Prostate gland (tissue), 2 donors: ENCODE data around the gene ACTG1. TPM values are rescaled to one million over a fixed set of nuclear protein-coding genes. Genes with fewer than 3 reads are reported as not detected.

Source experiments
- DNase-seq: peaks from one replicate; pipeline ENCODE4 v3.0.0-alpha.2; 2019; ENCODE audit warnings: low spot score
- H3K27ac ChIP-seq, 2 donors: fragments of 200-600 bp; sonication (generic); 2 replicates each; pipeline ENCODE4 v1.5.1; 2017 to 2019
- H3K27me3 ChIP-seq: fragments of 200-600 bp; sonication (generic); replicated peaks from 2 replicates; pipeline ENCODE4 v1.5.1; 2019; ENCODE audit not compliant: insufficient read depth
- H3K36me3 ChIP-seq, 2 donors: fragments of 200-600 bp; sonication (generic); 1 replicate in 1 of 2; 2 replicates in 1 of 2; pipeline versions ENCODE4 v1.5.1 to v1.8.1; 2017 to 2019
- H3K4me1 ChIP-seq: fragments of 200-600 bp; sonication (generic); replicated peaks from 2 replicates; pipeline ENCODE4 v1.5.1; 2019
- H3K4me3 ChIP-seq, 2 donors: fragments of 200-600 bp; sonication (generic); 2 replicates each; pipeline ENCODE4 v1.5.1; 2017 to 2019
- H3K9me3 ChIP-seq: fragments of 200-600 bp; sonication (generic); 2 replicates; pipeline ENCODE4 v1.5.1; 2017
- POLR2A ChIP-seq: fragments of 450-650 bp; IDR thresholded peaks from one replicate; pipeline ENCODE4 v1.6.1; 2016; ENCODE audit warnings: antibody characterized with exemption, mild to moderate bottlenecking
- POLR2AphosphoS5 ChIP-seq: sonication (generic); formaldehyde crosslinking; IDR thresholded peaks from one replicate; pipeline ENCODE4 v1.6.1; 2017; ENCODE audit warnings: antibody characterized with exemption
- WGBS: methylation state at CpG from one replicate; pipeline ENCODE4 v1.1.5; 2018; 5-methylcytosine and 5-hydroxymethylcytosine counted together
- intact Hi-C: fragments of 100-400 bp; cut with DNase I; formaldehyde crosslinking; loops from one replicate; pipeline ENCODE4 v1.14.2; 2022
- total RNA-seq, 2 donors: library from RNA; depleted of rRNA; stranded (reverse); fragments of >200 nt; gene quantifications; one replicate each; pipeline ENCODE4 v1.1.0, GENCODE V29; 2016
- TF ChIP-seq, protein P1 (sequence below), 4 experiments: fragments of 200-600 bp in 2 of 4; fragments of 450-650 bp in 2 of 4; sonication (generic) in 2 of 4; IDR thresholded peaks; 1 replicate in 3 of 4; 2 replicates in 1 of 4; pipeline ENCODE4 v1.5.1; 2016 to 2019; ENCODE audit warnings: antibody characterized with exemption in 4 of 4, mild to moderate bottlenecking in 2 of 4, moderate library complexity in 2 of 4

ACTG1 gene
- total RNA-seq, 2 donors from 2014 or later: 2,438 to 3,181 TPM

DNA sequence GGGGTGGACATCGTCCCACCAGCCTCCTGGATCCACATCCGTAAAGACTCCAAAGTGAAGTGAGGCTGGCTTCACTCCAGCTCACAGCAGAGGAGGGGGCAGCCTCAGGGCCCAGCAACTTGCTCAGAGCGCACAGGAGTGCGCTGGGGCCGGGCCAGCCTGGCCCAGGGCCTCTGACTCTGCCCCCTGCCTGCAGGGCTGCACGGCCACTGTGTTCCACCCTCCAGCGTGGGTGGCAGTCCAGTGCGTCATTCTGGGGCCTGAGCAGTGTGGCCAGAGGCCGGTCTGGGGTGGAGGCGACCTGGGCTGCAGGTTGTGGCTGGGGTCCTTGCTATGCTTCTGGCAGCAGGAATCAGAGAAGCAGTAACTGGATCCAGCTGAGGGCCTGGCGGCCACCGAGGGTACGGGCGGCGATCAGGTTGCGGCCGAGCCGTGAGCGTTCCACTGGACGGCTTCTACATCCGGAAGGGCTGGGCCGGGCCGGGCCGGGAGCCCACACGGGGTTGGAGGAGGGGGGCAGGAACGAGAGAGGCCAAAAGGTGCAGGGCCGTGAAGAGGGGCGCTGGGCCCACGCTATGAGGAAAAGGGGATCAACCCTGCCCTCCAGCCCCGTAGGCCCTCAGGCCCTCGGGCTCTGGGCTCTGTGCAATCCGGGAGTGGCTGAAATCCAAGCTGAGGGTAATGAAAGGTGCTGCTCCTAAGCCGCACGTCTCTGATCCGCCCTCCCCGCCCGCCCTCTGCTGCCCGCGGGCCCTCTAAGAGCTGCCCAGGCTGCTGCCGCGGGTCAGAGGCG is 15.2 kb upstream of the ACTG1 start, which contains the start of gene FSCN2:
Gene FSCN2, plus strand, starts transcription at position 787 of the 793 bp plus-strand sequence. CDS start 155 bp downstream, outside the sequence.
- H3K36me3 ChIP-seq: no peaks in the 10 kb centered on the region
- H3K27ac ChIP-seq: no peak within 1 kb of the TSS
- no peaks in the 10 kb centered on the region for H3K9me3 ChIP-seq
- no peaks in the 10 kb centered on the region for H3K4me1 ChIP-seq
- intact Hi-C loops: no loop called here
- H3K27me3 ChIP-seq: no peaks in the 10 kb centered on the region
- TF ChIP-seq, protein P1, sequence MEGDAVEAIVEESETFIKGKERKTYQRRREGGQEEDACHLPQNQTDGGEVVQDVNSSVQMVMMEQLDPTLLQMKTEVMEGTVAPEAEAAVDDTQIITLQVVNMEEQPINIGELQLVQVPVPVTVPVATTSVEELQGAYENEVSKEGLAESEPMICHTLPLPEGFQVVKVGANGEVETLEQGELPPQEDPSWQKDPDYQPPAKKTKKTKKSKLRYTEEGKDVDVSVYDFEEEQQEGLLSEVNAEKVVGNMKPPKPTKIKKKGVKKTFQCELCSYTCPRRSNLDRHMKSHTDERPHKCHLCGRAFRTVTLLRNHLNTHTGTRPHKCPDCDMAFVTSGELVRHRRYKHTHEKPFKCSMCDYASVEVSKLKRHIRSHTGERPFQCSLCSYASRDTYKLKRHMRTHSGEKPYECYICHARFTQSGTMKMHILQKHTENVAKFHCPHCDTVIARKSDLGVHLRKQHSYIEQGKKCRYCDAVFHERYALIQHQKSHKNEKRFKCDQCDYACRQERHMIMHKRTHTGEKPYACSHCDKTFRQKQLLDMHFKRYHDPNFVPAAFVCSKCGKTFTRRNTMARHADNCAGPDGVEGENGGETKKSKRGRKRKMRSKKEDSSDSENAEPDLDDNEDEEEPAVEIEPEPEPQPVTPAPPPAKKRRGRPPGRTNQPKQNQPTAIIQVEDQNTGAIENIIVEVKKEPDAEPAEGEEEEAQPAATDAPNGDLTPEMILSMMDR (IDR thresholded peaks at IDR 0.05): peak in 2 of 4 experiments; percentile 14 to 16
- TF ChIP-seq POLR2A (no peak), POLR2AphosphoS5 (no peak)
- no peak within 1 kb of the TSS for H3K4me3 ChIP-seq
- no peak for DNase-seq
- 27% methylated on average over 30 of the region's 42 CpGs for WGBS

DNA sequence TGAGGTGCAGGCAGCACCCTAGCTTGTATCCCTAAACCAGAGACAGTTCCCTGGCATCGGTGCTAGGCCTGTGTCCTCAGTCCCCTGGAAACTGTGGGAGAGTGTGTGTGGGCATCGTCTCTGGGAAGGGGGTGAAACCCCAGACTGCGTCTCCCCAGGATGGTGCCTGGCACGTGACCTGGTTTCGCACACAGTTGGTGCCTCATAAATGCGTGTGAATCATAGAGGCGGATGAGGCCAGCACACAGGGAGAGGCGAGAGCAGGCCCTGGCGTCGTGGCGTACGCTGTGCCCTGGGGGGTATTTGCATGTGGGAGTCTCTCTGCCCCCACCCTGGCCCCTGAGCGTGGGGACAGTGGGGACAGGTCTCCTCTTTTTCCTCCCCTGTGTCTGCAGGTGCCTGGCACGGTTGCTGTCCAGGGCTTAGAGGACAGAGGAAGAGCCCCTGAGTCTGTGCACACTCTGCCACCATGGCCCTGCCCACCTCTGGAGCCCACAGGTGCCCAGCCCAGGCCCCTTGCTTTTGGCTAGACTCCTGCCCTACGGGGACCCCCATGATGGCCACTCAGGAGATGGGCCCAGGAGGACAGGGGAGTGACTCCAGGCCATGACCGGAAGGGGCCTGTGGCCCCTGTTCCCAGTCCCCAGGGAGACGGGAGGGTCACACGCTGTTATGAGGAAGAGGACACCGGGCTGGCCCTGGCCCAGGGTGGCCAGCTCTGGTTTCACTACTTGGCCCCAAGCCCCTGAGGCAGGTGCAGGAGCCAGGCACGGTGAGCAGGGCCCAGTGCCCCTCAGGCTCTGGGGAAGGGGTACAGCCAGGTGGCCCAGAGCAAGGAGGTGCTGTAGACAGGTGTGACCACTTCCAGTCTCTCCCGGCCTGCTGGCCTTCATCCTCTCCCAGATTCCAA is 14.3 kb upstream of the ACTG1 start:
- no peaks in the 10 kb centered on the region for H3K9me3 ChIP-seq
- intact Hi-C loops: no loop called here

DNA sequence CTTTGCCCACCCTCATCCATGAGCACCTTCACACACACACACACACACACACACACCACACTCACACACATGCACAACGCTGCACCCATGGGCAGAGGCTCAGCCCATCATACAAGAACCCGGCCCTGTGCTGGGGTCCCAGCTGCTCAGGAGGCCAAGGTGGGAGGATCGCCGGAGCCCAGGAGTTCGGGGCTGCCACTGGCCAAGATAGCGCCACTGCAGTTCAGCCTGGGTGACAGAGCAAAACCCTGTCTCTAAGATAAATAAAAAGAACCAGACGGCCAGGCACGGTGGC is 12.2 kb upstream of the ACTG1 start:
- Histone ChIP-seq H3K4me3 (no peak overlapping the region), H3K9me3 (no peaks in the 10 kb centered on the region), H3K36me3 (no peaks in the 10 kb centered on the region), H3K27me3 (no peaks in the 10 kb centered on the region), H3K4me1 (peaks cover under 1% of the 10 kb centered on the region), H3K27ac (no peak overlapping the region)
- TF ChIP-seq, protein P1 (IDR thresholded peaks at IDR 0.05): no peak
- DNase-seq: no peak
- WGBS: 80% methylated on average over 8 of the region's 8 CpGs
- intact Hi-C loops: no loop called here

More for the DNA sequence above, 14.3 kb upstream of the ACTG1 start:
- Histone ChIP-seq H3K36me3 (no peaks in the 10 kb centered on the region), H3K4me1 (no peaks in the 10 kb centered on the region), H3K27me3 (no peaks in the 10 kb centered on the region), H3K4me3 (no peak overlapping the region), H3K27ac (no peak overlapping the region)
- no peak for DNase-seq
- WGBS: 85% methylated on average over 21 of the region's 21 CpGs
- TF ChIP-seq POLR2AphosphoS5 (no peak), POLR2A (no peak)
- TF ChIP-seq, protein P1 (IDR thresholded peaks at IDR 0.05): no peak

DNA sequence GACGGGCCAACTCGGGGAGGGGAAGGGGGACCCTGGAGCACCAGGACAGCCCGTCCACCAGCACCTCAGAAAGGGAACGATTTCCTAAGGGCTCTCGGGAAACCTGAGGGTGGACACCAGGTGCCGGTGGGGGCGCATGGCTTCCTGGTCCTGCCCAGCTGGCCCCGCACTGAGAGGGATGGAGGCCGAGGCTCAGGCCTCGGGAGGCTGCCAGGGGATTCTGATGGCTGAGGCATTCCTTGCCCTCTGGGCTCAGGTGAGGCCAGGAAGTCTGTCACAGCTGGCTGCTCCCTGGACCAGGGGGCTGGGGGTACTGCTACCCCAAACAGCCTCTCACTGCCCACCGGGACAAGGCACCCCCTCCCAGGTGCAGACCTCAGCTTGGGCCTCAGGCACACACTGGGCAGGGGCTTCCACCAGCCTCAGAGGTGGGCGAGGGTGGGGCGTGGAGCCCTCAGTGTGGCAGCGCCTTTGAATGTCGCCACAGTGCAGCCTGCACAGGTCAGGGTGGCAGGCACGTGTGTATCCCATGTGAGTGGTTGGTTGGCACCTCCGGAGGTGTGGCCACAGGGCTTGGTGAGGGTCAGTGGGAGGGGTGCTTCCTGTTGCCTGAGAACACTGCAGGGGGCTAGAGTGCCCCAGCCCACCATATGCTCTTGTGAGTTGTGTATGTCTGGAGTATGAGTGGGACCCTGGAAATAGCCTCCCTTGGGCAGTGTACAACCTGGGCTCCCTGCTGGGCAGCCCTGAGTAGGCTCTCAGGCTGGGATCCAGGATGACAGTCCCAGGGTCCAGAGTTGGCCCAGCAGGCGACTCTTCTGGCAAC is 11.7 kb upstream of the ACTG1 start:
- Histone ChIP-seq H3K27ac (no peak overlapping the region), H3K36me3 (no peaks in the 10 kb centered on the region), H3K27me3 (no peaks in the 10 kb centered on the region), H3K9me3 (no peaks in the 10 kb centered on the region), H3K4me1 (peaks cover 6% of the 10 kb centered on the region), H3K4me3 (no peak overlapping the region)
- TF ChIP-seq, protein P1 (IDR thresholded peaks at IDR 0.05): no peak
- TF ChIP-seq POLR2A: no peak
- TF ChIP-seq POLR2AphosphoS5: no peak
- 65% methylated on average over 15 of the region's 18 CpGs for WGBS
- no peak for DNase-seq
- intact Hi-C loops: no loop called here
